ENCODE results near the gene SLAMF8. TPM values are rescaled to one million over a fixed set of nuclear protein-coding genes. Genes with fewer than 3 reads are reported as not detected.

The SLAMF8 gene
- total RNA-seq, 2 experiments from 2014 or later = 1.1 to 1.8 TPM

DNA sequence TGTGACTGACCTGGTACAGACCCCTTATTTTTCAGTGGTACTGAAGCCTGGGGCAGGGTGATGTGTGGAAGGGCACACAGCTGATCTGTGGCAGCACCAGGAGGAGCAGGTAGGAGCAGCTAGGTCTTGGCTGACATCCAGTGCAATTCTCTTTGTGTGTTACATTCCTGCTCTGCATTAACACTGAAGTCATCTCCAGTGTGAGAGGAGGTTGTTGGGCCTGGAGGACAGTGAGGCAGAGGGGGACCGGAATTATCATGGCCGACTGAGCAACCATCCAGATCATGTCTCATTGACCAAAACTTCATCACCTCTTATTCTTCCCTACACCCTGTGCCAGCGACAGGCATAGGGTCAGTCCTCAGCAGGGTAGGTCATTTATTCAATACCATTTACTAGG lies 1.5 kb downstream of the SLAMF8 start:
- DNase-seq (no peak), ATAC-seq (ENCODE audit: low read depth) (no peak)
- peaks cover 50% of the 10 kb centered on the region for H3K4me1 Mint-ChIP-seq
- peaks cover 46% of the 10 kb centered on the region for H3K27me3 Mint-ChIP-seq
- POLR2A ChIA-PET = interaction anchor here (3.6 kb wide), 1 partner anchor 96 kb away, joined by 24 read pairs; the partner anchor contains the start of gene TAGLN2
- peaks cover 12% of the 10 kb centered on the region for H3K36me3 Mint-ChIP-seq
- peak overlapping the region; percentile 36 for H3K4me3 Mint-ChIP-seq
- H3K9me3 Mint-ChIP-seq = peaks cover 6% of the 10 kb centered on the region
- H3K27ac Mint-ChIP-seq = no peak overlapping the region

- Mint-ChIP-seq H3K4me1 (peaks cover 50% of the 10 kb centered on the region), H3K27ac (peak overlapping the region; percentile 10), H3K36me3 (peaks cover 12% of the 10 kb centered on the region), H3K4me3 (peak overlapping the region; percentile 5), H3K27me3 (peaks cover 42% of the 10 kb centered on the region), H3K9me3 (peaks cover 6% of the 10 kb centered on the region)
- ATAC-seq (ENCODE audit: low read depth) (no peak), DNase-seq (no peak)
- POLR2A ChIA-PET = no interaction called here
Observed at GRCh38 chr1:159828581-159829272, 2.1 kb downstream of the SLAMF8 start.

GRCh38 chr1:159829273-159829634 lies 2.6 kb downstream of the SLAMF8 start:
- Mint-ChIP-seq H3K27ac (peak overlapping the region; percentile 10), H3K27me3 (peaks cover 36% of the 10 kb centered on the region), H3K4me1 (peaks cover 48% of the 10 kb centered on the region), H3K9me3 (peaks cover 6% of the 10 kb centered on the region), H3K4me3 (no peak overlapping the region), H3K36me3 (peaks cover 12% of the 10 kb centered on the region)
- DNase-seq (no peak), ATAC-seq (ENCODE audit: low read depth) (no peak)
- POLR2A ChIA-PET = no interaction called here

DNA sequence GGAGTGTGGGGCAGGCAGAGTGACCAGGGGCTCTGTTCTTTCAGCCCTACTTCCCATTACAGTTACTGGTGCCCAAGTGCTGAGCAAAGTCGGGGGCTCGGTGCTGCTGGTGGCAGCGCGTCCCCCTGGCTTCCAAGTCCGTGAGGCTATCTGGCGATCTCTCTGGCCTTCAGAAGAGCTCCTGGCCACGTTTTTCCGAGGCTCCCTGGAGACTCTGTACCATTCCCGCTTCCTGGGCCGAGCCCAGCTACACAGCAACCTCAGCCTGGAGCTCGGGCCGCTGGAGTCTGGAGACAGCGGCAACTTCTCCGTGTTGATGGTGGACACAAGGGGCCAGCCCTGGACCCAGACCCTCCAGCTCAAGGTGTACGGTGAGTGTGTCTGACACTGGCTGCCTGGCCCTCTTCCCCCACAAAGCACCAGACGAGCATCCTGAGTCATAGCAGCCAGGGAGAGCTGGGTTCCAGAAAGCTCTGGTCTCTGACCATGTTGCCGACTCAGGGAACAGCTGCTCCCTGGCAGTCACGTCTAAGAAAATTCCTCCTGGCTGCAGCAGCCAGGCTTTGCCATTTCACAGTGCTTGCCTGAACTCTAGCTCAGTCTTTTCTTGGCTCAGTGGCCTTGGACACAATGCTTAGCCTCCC lies 3.3 kb downstream of the SLAMF8 start:
- H3K4me1 Mint-ChIP-seq = peaks cover 41% of the 10 kb centered on the region
- no peak for DNase-seq
- H3K36me3 Mint-ChIP-seq = peaks cover 12% of the 10 kb centered on the region
- no peak overlapping the region for H3K27ac Mint-ChIP-seq
- POLR2A ChIA-PET = no interaction called here
- H3K27me3 Mint-ChIP-seq = peaks cover 33% of the 10 kb centered on the region
- H3K9me3 Mint-ChIP-seq = peaks cover 6% of the 10 kb centered on the region
- no peak overlapping the region for H3K4me3 Mint-ChIP-seq
- no peak for ATAC-seq (ENCODE audit: low read depth)

GRCh38 chr1:159830722-159831121 lies 4.0 kb downstream of the SLAMF8 start:
- DNase-seq (no peak), ATAC-seq (ENCODE audit: low read depth) (no peak)
- Mint-ChIP-seq H3K4me3 (no peak overlapping the region), H3K4me1 (peaks cover 34% of the 10 kb centered on the region), H3K36me3 (peaks cover 12% of the 10 kb centered on the region), H3K27ac (no peak overlapping the region), H3K9me3 (peaks cover 6% of the 10 kb centered on the region), H3K27me3 (peaks cover 26% of the 10 kb centered on the region)
- POLR2A ChIA-PET = no interaction called here

DNA sequence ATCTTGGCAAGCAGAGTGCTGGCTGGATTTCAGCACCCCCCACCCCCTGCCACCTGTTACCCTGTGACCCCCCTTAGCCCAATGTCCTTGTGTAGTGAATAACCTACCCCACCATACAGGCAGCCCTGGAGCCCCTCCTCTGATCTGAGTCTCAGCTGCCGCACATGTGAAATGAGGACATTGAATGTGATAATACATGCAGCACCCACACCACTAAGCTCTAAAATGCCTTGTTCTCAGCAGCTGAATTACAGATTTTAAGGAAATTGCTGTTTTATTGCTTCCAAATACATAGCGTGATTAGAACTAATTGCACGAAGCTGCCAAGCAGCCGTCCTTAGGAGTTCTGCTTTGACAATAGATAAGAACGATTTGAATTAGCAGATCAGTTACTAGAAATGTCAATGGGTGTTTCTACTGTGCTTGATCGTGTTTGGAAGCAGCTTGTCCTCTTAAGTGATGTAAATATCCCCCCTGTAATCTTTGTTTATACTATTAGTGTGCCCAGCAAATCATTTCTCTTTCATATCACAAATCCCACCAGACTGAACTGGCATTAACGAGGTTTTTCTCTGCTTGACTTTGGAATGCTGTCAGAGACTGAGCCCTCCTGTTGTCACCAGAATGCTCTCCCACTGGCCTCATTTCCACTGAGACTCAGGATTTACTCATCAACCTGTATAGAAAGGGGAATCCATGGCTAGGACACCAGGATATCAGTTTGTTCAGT lies 4.9 kb downstream of the SLAMF8 start:
- Mint-ChIP-seq H3K9me3 (peaks cover 6% of the 10 kb centered on the region), H3K36me3 (peaks cover 12% of the 10 kb centered on the region), H3K27me3 (peaks cover 28% of the 10 kb centered on the region), H3K27ac (no peak overlapping the region), H3K4me3 (no peak overlapping the region), H3K4me1 (peaks cover 26% of the 10 kb centered on the region)
- DNase-seq (no peak), ATAC-seq (ENCODE audit: low read depth) (no peak)
- POLR2A ChIA-PET = no interaction called here

GRCh38 chr1:159832309-159832708 lies 5.6 kb downstream of the SLAMF8 start:
- Mint-ChIP-seq H3K36me3 (peaks cover 12% of the 10 kb centered on the region), H3K9me3 (peaks cover 6% of the 10 kb centered on the region), H3K27ac (no peak overlapping the region), H3K4me3 (no peak overlapping the region), H3K4me1 (peaks cover 20% of the 10 kb centered on the region), H3K27me3 (peaks cover 28% of the 10 kb centered on the region)
- ATAC-seq (ENCODE audit: low read depth) = no peak
- POLR2A ChIA-PET = no interaction called here
- no peak for DNase-seq

DNA sequence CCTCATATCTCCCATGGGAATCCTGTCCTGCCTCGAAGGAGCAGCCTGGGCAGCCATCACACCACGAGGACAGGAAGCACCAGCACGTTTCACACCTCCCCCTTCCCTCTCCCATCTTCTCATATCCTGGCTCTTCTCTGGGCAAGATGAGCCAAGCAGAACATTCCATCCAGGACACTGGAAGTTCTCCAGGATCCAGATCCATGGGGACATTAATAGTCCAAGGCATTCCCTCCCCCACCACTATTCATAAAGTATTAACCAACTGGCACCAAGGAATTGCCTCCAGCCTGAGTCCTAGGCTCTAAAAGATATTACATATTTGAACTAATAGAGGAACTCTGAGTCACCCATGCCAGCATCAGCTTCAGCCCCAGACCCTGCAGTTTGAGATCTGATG lies 8.7 kb downstream of the SLAMF8 start:
- H3K4me1 Mint-ChIP-seq = peaks cover 8% of the 10 kb centered on the region
- no peak overlapping the region for H3K4me3 Mint-ChIP-seq
- H3K27ac Mint-ChIP-seq = no peak overlapping the region
- DNase-seq = no peak
- H3K9me3 Mint-ChIP-seq = no peaks in the 10 kb centered on the region
- ATAC-seq (ENCODE audit: low read depth) = no peak
- POLR2A ChIA-PET = no interaction called here
- H3K36me3 Mint-ChIP-seq = no peaks in the 10 kb centered on the region
- peaks cover 14% of the 10 kb centered on the region for H3K27me3 Mint-ChIP-seq

- POLR2A ChIA-PET = no interaction called here
- no peak for ATAC-seq (ENCODE audit: low read depth)
- no peak overlapping the region for H3K27ac Mint-ChIP-seq
- no peaks in the 10 kb centered on the region for H3K9me3 Mint-ChIP-seq
- peaks cover 13% of the 10 kb centered on the region for H3K27me3 Mint-ChIP-seq
- no peak for DNase-seq
- no peaks in the 10 kb centered on the region for H3K36me3 Mint-ChIP-seq
- no peak overlapping the region for H3K4me3 Mint-ChIP-seq
- H3K4me1 Mint-ChIP-seq = peaks cover 8% of the 10 kb centered on the region
Observed at GRCh38 chr1:159835862-159836525, 9.3 kb downstream of the SLAMF8 start.

GRCh38 chr1:159838715-159839114 lies 12.0 kb downstream of the SLAMF8 start:
- Mint-ChIP-seq H3K36me3 (no peaks in the 10 kb centered on the region), H3K27ac (no peak overlapping the region), H3K9me3 (no peaks in the 10 kb centered on the region), H3K27me3 (peaks cover 7% of the 10 kb centered on the region), H3K4me3 (no peak overlapping the region), H3K4me1 (peaks cover 8% of the 10 kb centered on the region)
- ATAC-seq (ENCODE audit: low read depth) = no peak
- POLR2A ChIA-PET = no interaction called here
- no peak for DNase-seq

DNA sequence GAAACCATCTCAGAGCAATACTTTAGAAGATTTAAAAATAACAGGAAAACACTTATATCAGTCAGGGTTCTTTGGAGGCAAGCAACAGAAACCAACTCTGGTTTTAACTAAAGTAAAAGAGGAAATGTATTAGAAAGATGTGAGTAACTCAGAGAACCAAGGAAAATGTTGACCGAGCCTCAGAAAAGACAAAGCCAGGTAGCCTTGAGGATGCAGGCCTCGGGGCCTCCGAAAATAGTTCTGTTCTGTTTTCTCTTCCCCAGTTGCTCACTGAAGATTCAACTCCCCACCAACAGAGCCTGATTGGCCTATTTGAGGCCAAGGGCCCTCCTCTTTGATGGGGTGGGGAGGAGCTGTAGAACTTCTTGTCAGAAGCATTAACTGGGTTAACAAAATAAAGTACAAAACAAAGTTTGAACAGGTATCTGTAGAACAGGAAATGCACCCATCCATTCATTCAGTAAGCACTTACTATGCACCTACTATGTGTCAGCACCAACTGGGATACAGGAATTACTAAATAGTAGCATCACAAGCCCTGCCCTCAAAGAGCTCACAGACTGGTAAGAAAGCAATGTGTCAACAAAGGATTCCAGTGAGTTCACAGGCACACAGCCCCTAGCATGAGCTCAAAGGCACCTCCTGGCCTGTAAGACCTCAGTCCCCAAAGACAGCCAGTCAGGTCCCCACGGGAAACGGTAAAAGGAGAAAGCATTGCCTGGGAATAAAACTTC lies 12.6 kb downstream of the SLAMF8 start:
- Mint-ChIP-seq H3K4me1 (peaks cover 8% of the 10 kb centered on the region), H3K9me3 (no peaks in the 10 kb centered on the region), H3K27me3 (peaks cover 10% of the 10 kb centered on the region), H3K4me3 (no peak overlapping the region), H3K27ac (no peak overlapping the region), H3K36me3 (no peaks in the 10 kb centered on the region)
- DNase-seq (no peak), ATAC-seq (ENCODE audit: low read depth) (no peak)
- POLR2A ChIA-PET = no interaction called here

DNA sequence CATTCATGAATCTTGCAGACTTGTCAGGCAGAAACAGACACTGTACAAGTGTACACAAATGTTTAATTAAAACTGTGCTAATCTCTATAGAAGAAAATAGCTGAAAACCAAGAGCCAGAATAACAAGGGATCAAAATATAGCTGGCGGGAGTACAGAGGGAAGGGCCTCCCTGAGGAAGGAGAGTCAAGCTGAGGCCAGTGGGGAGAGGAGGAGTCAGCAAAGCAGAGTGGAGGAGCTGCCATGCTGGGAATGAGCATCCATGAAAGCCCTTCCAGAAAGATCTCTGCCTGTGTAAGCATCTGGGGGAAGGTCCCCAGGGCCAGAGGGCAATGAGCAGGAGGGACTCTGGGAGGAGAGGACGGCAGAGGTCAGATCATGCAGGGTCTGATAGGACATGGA lies 15.1 kb downstream of the SLAMF8 start:
- Mint-ChIP-seq H3K4me1 (peaks cover 5% of the 10 kb centered on the region), H3K27ac (no peak overlapping the region), H3K36me3 (no peaks in the 10 kb centered on the region), H3K4me3 (no peak overlapping the region), H3K27me3 (peaks cover 12% of the 10 kb centered on the region), H3K9me3 (no peaks in the 10 kb centered on the region)
- POLR2A ChIA-PET = no interaction called here
- no peak for ATAC-seq (ENCODE audit: low read depth)
- no peak for DNase-seq

GRCh38 chr1:159843459-159843858 lies 16.8 kb downstream of the SLAMF8 start:
- ATAC-seq (ENCODE audit: low read depth) (no peak), DNase-seq (no peak)
- Mint-ChIP-seq H3K4me3 (no peak overlapping the region), H3K27ac (no peak overlapping the region), H3K27me3 (peaks cover 12% of the 10 kb centered on the region), H3K9me3 (no peaks in the 10 kb centered on the region), H3K36me3 (no peaks in the 10 kb centered on the region), H3K4me1 (peaks cover 9% of the 10 kb centered on the region)
- POLR2A ChIA-PET = no interaction called here
